HepG2 (cell line): Measurements from ENCODE around the gene SLC8A2. TPM values are rescaled to one million over a fixed set of nuclear protein-coding genes. Genes with fewer than 3 reads are reported as not detected.

Experiments used
- ATAC-seq: fragments of 200-7000 bp; cut with Tn5 transposase; 3 replicates; pipeline ENCODE4 v1.9.1; 2020; ENCODE audit warnings: mild to moderate bottlenecking, moderate library complexity
- BruUV-seq: library from RNA; stranded (reverse); fragments of 400-500 nt; replicated peaks from 2 replicates; lab custom pipeline; 2021; lab: Mats Ljungman, UMichigan
- CTCF ChIA-PET: fragments of 300-600 bp; formaldehyde crosslinking; extraction: SDS; loops from one replicate; lab custom pipeline; 2021; ENCODE audit warnings: low total read pairs, inconsistent platforms, low intra/inter-chr PET ratio; lab: Yijun Ruan, JAX
- POLR2A ChIA-PET: fragments of 350-600 bp; sonication (Branson Sonifier 250); formaldehyde crosslinking; loops from one replicate; lab custom pipeline; 2020; ENCODE audit warnings: antibody characterized with exemption, inconsistent platforms; lab: Yijun Ruan, JAX
- DNase-seq: peaks from one replicate; pipeline ENCODE4 v3.0.0-alpha.2; 2015; ENCODE audit warnings: low spot score
- FAIRE-seq: peaks from 3 replicates; lab custom pipeline; 2011; peaks lifted over from hg19 to GRCh38; lab: Jason Lieb, UNC
- H2AFZ ChIP-seq: one replicate; pipeline ENCODE4 v1.6.1; 2011; ENCODE audit warnings: low read length, inconsistent platforms
- H3K27ac ChIP-seq: fragments of 300-600 bp; 3 replicates; pipeline ENCODE4 v1.8.0; 2011; ENCODE audit warnings: mixed run types, mild to moderate bottlenecking, mixed read lengths, low read length, inconsistent platforms; ENCODE audit not compliant: insufficient read depth; ENCODE audit errors: extremely low read length
- H3K27me3 ChIP-seq, 2 experiments: fragments of 200-600 bp in 1 of 2; 2 replicates in 1 of 2; 3 replicates in 1 of 2; pipeline versions ENCODE4 v1.6.0 to v1.8.0; 2011; ENCODE audit warnings: low read length in 2 of 2, mild to moderate bottlenecking in 2 of 2, moderate library complexity in 2 of 2, inconsistent platforms in 1 of 2; ENCODE audit not compliant: insufficient read depth in 2 of 2, control insufficient read depth in 1 of 2
- H3K36me3 ChIP-seq, 2 experiments: fragments of 200-600 bp in 1 of 2; replicated peaks in 1 of 2; 2 replicates in 1 of 2; 3 replicates in 1 of 2; pipeline versions ENCODE4 v1.5.1 to v1.8.0; 2011; ENCODE audit warnings: low read length in 2 of 2, inconsistent platforms in 1 of 2; ENCODE audit not compliant: insufficient read depth in 2 of 2, control insufficient read depth in 1 of 2
- H3K4me1 ChIP-seq: 2 replicates; pipeline ENCODE4 v1.5.1; 2012; ENCODE audit warnings: low read length, inconsistent platforms; ENCODE audit not compliant: insufficient read depth
- H3K4me2 ChIP-seq: 2 replicates; pipeline ENCODE4 v1.6.0; 2011; ENCODE audit warnings: low read depth, low read length, inconsistent platforms
- H3K4me3 ChIP-seq, 3 experiments: fragments of 200-600 bp in 1 of 3; sonication (generic), shearing (Covaris generic) in 1 of 3; replicated peaks in 1 of 3; 2 replicates each; pipeline ENCODE4 v1.5.1; 2011 to 2016; ENCODE audit warnings: low read length in 3 of 3, inconsistent platforms in 2 of 3, low read depth in 2 of 3, mild to moderate bottlenecking in 2 of 3, control low read depth in 1 of 3, mixed read lengths in 1 of 3; ENCODE audit not compliant: insufficient read depth in 1 of 3
- H3K79me2 ChIP-seq: one replicate; pipeline ENCODE4 v1.6.1; 2011; ENCODE audit warnings: low read length, inconsistent platforms; ENCODE audit not compliant: insufficient read depth
- H3K9ac ChIP-seq: 2 replicates; pipeline ENCODE4 v1.6.0; 2011; ENCODE audit warnings: mild to moderate bottlenecking, low read depth, low read length, inconsistent platforms; ENCODE audit not compliant: insufficient read depth
- H3K9me3 ChIP-seq: 2 replicates; pipeline ENCODE4 v1.5.1; 2012; ENCODE audit warnings: mild to moderate bottlenecking, low read length
- H4K20me1 ChIP-seq: 2 replicates; pipeline ENCODE4 v1.6.0; 2011; ENCODE audit warnings: inconsistent platforms, mild to moderate bottlenecking, low read length, moderate library complexity; ENCODE audit not compliant: insufficient read depth
- ETV6 ChIP-seq: sonication (generic); formaldehyde crosslinking; conservative IDR thresholded peaks from 2 replicates; pipeline ENCODE4 v1.4.0; 2020; ENCODE audit warnings: missing genetic modification reagents
- MED8 ChIP-seq: sonication (generic); formaldehyde crosslinking; IDR thresholded peaks from 2 replicates; pipeline ENCODE4 v1.8.1; 2023; ENCODE audit warnings: mild to moderate bottlenecking, missing genetic modification reagents; ENCODE audit not compliant: insufficient replicate concordance
- MIXL1 ChIP-seq: IDR thresholded peaks from 2 replicates; pipeline ENCODE4 v1.6.1; 2016
- RNF2 ChIP-seq: fragments of 450-650 bp; conservative IDR thresholded peaks from 2 replicates; pipeline ENCODE4 v1.6.1; 2016; ENCODE audit warnings: low read depth
- TBX2 ChIP-seq: sonication (generic); formaldehyde crosslinking; IDR thresholded peaks from 2 replicates; pipeline ENCODE4 v1.5.0; 2020; ENCODE audit warnings: missing genetic modification reagents, mild to moderate bottlenecking, borderline replicate concordance
- ZNF251 ChIP-seq: sonication (generic); formaldehyde crosslinking; IDR thresholded peaks from 2 replicates; pipeline ENCODE4 v1.9.0; 2021; ENCODE audit warnings: mild to moderate bottlenecking, missing genetic modification reagents
- ZNF720 ChIP-seq: sonication (generic); formaldehyde crosslinking; IDR thresholded peaks from 2 replicates; pipeline ENCODE4 v1.4.0; 2020; ENCODE audit warnings: missing genetic modification reagents
- WGBS: methylation state at CpG from one replicate; pipeline ENCODE4 v1.1.6; 2017; ENCODE audit warnings: low lambda C conversion rate; 5-methylcytosine and 5-hydroxymethylcytosine counted together
- in situ Hi-C: cut with HindIII; loops from 2 replicates; pipeline ENCODE4 v1.10.0; 2017; ENCODE audit warnings: low pct_unique_long_range_greater_than_20kb; ENCODE audit not compliant: extremely low pct_ligation_motif_present
- intact Hi-C: fragments of 100-400 bp; cut with micrococcal nuclease; formaldehyde crosslinking; loops from one replicate; pipeline ENCODE4 v1.10.0; 2022; ENCODE audit not compliant: unreplicated experiment
- polyA plus RNA-seq, 8 experiments: library from polyadenylated mRNA; depleted of rRNA in 3 of 8; stranded (reverse) in 7 of 8; unstranded in 1 of 8; fragments of >200 nt; fragmentation: Illumina TruSeq in 4 of 8; extraction: Trizol in 4 of 8; gene quantifications; 2 replicates each; pipeline versions ENCODE4 v1.2.1 to v1.2.3, GENCODE V29; 2011 to 2016; ENCODE audit warnings: low read depth in 4 of 8, missing spikeins in 1 of 8, mixed read lengths in 1 of 8; ENCODE audit not compliant: insufficient read depth in 1 of 8
- total RNA-seq, 5 experiments: library from RNA; depleted of rRNA; stranded (reverse); fragments of >200 nt; fragmentation: Illumina TruSeq; extraction: Trizol; gene quantifications; 2 replicates each; pipeline ENCODE4 v1.2.3, GENCODE V29; 2016; ENCODE audit warnings: low read depth in 1 of 5
- TF ChIP-seq, protein P1 (sequence below): sonication (generic); formaldehyde crosslinking; IDR thresholded peaks from 2 replicates; pipeline ENCODE4 v1.4.0; 2020; ENCODE audit warnings: missing genetic modification reagents, borderline replicate concordance
- TF ChIP-seq, protein P2 (sequence below): sonication (generic); formaldehyde crosslinking; IDR thresholded peaks from 2 replicates; pipeline ENCODE4 v1.4.0; 2020; ENCODE audit warnings: missing genetic modification reagents

SLC8A2 gene
- total and polyA plus RNA-seq, 2 of the 13 experiments (the other 11 are each of a cell fraction or from before 2014, with no cell fraction given), result 0.02 TPM; not detected in 1

DNA sequence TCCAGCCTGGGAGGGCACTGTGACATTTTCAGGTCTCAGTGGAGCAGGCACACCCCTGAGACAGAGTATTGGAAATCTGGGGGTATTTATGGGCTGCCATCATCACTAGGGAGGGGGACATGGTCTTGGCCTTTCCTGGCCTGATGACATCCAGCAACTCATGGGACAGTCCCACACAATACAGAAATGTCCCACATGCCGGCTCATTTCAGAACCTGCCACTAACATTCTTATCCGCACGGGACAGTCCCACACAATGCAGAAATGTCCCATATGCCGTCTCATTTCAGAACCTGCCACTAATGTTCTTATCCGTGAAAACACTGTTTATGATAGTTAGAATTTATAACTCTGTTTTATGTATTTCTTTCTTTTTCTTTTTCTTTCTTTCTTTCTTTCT lies 9.8 kb downstream of the SLC8A2 start:
- Histone ChIP-seq H3K36me3 (no peaks in the 10 kb centered on the region), H3K9me3 (no peaks in the 10 kb centered on the region), H3K9ac (no peak overlapping the region), H2AFZ (no peak overlapping the region), H3K79me2 (no peaks in the 10 kb centered on the region), H4K20me1 (no peaks in the 10 kb centered on the region), H3K4me3 (no peak overlapping the region), H3K4me2 (no peak overlapping the region), H3K4me1 (peaks cover 16% of the 10 kb centered on the region), H3K27ac (no peak overlapping the region), H3K27me3 (peaks cover 4 to 55% of the 10 kb centered on the region in 2 experiments)
- DNase-seq (no peak), ATAC-seq (no peak; the same call in 2 of the 3 replicates), FAIRE-seq (no peak)
- TF ChIP-seq ZNF251 (CRISPR knock-in tag), result no peak
- TF ChIP-seq, protein P1, sequence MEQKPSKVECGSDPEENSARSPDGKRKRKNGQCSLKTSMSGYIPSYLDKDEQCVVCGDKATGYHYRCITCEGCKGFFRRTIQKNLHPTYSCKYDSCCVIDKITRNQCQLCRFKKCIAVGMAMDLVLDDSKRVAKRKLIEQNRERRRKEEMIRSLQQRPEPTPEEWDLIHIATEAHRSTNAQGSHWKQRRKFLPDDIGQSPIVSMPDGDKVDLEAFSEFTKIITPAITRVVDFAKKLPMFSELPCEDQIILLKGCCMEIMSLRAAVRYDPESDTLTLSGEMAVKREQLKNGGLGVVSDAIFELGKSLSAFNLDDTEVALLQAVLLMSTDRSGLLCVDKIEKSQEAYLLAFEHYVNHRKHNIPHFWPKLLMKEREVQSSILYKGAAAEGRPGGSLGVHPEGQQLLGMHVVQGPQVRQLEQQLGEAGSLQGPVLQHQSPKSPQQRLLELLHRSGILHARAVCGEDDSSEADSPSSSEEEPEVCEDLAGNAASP (CRISPR knock-in tag), result no peak
- TF ChIP-seq TBX2 (CRISPR knock-in tag), result no peak
- TF ChIP-seq, protein P2, sequence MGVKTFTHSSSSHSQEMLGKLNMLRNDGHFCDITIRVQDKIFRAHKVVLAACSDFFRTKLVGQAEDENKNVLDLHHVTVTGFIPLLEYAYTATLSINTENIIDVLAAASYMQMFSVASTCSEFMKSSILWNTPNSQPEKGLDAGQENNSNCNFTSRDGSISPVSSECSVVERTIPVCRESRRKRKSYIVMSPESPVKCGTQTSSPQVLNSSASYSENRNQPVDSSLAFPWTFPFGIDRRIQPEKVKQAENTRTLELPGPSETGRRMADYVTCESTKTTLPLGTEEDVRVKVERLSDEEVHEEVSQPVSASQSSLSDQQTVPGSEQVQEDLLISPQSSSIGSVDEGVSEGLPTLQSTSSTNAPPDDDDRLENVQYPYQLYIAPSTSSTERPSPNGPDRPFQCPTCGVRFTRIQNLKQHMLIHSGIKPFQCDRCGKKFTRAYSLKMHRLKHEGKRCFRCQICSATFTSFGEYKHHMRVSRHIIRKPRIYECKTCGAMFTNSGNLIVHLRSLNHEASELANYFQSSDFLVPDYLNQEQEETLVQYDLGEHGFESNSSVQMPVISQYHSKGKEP, result no peak
- no peak for TF ChIP-seq MIXL1 (CRISPR knock-in tag)
- TF ChIP-seq RNF2, result no peak
- TF ChIP-seq MED8 (CRISPR knock-in tag), result no peak
- TF ChIP-seq ETV6 (CRISPR knock-in tag), result no peak
- no peak for TF ChIP-seq ZNF720 (CRISPR knock-in tag)
- ChIA-PET POLR2A (no interaction called here), CTCF (no interaction called here)
- BruUV-seq, result no TSS peak
- 51% methylated on average over 5 of the region's 5 CpGs for WGBS
- intact Hi-C loops (no loop called here), in situ Hi-C loops (no loop called here)
